HFFc6 (cell line): ENCODE data around the gene IMMP2L. TPM values are rescaled to one million over a fixed set of nuclear protein-coding genes. Genes with fewer than 3 reads are reported as not detected.

Source experiments
- DNase-seq: peaks from one replicate; pipeline ENCODE4 v3.0.0-alpha.2; 2018
- H3K27ac Mint-ChIP-seq: 2 replicates; pipeline ENCODE4 v1.8.0; 2020; ENCODE audit warnings: mild to moderate bottlenecking, mixed read lengths
- H3K27me3 Mint-ChIP-seq: 2 replicates; pipeline ENCODE4 v1.8.0; 2021; ENCODE audit warnings: mild to moderate bottlenecking, moderate library complexity, mixed read lengths; ENCODE audit not compliant: insufficient read depth
- H3K36me3 Mint-ChIP-seq: 2 replicates; pipeline ENCODE4 v1.8.0; 2021; ENCODE audit warnings: low read depth, mixed read lengths
- H3K4me1 Mint-ChIP-seq: 2 replicates; pipeline ENCODE4 v1.8.0; 2020; ENCODE audit warnings: low read depth, mixed read lengths
- H3K4me3 Mint-ChIP-seq: 2 replicates; pipeline ENCODE4 v1.8.0; 2020; ENCODE audit warnings: mild to moderate bottlenecking, moderate library complexity, mixed read lengths
- H3K9me3 Mint-ChIP-seq: 2 replicates; pipeline ENCODE4 v1.8.0; 2020; ENCODE audit warnings: mild to moderate bottlenecking, mixed read lengths
- total RNA-seq, 6 experiments: library from RNA; stranded (reverse); fragmentation: NEBNext Ultra II Directional; extraction: Animal tissue kit (Norgen Biotek cat#: 25700); gene quantifications; 2 replicates in 1 of 6; 3 replicates in 5 of 6; pipeline ENCODE4 v1.2.3, GENCODE V29; 2021
- TF ChIP-seq, protein P1 (sequence below): fragments of 200-600 bp; sonication (generic); IDR thresholded peaks from 2 replicates; pipeline ENCODE4 v1.5.0; 2021; ENCODE audit warnings: antibody characterized with exemption, mild to moderate bottlenecking

Gene IMMP2L
- total RNA-seq, 6 experiments from 2014 or later: 7.2 to 13.6 (median 10.1) TPM

DNA sequence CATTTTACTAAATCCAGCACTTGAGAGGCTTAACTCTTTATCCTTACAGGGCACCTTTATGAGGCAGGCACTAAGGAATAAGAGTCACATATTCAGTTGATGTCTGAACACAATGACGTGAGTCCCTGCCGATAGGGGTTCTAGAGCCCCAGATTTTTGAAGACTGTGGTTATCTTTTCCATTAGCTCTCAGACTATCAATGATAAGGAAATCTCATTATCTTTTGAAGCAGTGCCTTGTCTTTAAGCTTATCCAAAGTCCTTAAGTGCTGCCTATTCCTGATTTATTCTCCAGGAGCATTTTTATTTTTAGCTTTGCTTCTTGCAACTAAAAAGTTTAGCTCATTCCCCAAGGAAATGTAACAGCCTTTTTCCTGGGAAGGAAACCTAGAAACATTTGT lies 915.5 kb downstream of the IMMP2L start:
- Mint-ChIP-seq H3K36me3 (no peaks in the 10 kb centered on the region), H3K27ac (no peak overlapping the region), H3K9me3 (no peaks in the 10 kb centered on the region), H3K27me3 (no peaks in the 10 kb centered on the region), H3K4me1 (peaks cover 9% of the 10 kb centered on the region; the same call in 1 of the 2 replicates), H3K4me3 (no peak overlapping the region)
- no peak for DNase-seq
- TF ChIP-seq, protein P1, sequence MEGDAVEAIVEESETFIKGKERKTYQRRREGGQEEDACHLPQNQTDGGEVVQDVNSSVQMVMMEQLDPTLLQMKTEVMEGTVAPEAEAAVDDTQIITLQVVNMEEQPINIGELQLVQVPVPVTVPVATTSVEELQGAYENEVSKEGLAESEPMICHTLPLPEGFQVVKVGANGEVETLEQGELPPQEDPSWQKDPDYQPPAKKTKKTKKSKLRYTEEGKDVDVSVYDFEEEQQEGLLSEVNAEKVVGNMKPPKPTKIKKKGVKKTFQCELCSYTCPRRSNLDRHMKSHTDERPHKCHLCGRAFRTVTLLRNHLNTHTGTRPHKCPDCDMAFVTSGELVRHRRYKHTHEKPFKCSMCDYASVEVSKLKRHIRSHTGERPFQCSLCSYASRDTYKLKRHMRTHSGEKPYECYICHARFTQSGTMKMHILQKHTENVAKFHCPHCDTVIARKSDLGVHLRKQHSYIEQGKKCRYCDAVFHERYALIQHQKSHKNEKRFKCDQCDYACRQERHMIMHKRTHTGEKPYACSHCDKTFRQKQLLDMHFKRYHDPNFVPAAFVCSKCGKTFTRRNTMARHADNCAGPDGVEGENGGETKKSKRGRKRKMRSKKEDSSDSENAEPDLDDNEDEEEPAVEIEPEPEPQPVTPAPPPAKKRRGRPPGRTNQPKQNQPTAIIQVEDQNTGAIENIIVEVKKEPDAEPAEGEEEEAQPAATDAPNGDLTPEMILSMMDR: no peak

DNA sequence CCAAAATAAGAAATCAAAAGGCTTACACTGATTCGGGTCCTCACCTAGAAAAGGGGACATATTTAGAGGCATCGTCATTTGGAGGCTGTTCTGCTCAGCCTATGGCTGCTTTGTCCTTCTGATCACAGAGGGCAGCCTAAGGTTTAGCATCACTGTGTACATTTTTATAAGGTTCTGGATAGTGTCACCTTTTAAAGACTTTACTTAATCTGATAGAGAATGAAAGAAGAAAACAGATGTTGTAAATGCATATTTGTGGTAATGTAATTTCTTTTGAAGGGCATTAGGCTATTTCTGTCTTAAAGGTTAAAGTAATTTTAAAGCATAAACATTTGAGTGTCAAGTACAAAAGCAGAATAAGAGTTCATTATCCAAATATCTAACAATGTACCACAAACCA lies 916.7 kb downstream of the IMMP2L start:
- Mint-ChIP-seq H3K9me3 (no peaks in the 10 kb centered on the region), H3K27ac (no peak overlapping the region), H3K4me1 (peaks cover 9% of the 10 kb centered on the region; the same call in 1 of the 2 replicates), H3K4me3 (no peak overlapping the region), H3K27me3 (peaks cover 1% of the 10 kb centered on the region; the same call in 1 of the 2 replicates), H3K36me3 (no peaks in the 10 kb centered on the region)
- TF ChIP-seq, protein P1: no peak
- DNase-seq: no peak

DNA sequence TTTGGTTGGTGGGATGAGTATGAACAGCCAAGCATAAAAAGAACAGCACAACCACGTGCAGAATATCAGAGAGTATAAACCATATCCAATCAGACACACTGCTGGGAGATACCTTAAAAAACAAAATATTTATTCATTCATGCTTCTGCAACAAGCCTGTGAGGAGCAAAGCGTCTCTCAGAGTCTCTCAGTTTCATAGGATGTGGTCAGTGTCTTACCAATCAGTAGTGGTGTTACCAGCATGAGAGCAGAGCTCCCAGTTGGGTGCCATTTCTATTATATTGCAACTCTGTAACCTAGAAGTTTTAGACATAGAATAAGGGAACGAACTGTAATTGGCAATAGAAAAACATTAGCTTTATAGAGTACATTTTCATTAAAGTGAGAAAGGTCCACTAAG lies 917.2 kb downstream of the IMMP2L start:
- Mint-ChIP-seq H3K27me3 (peaks cover 1% of the 10 kb centered on the region; the same call in 1 of the 2 replicates), H3K27ac (no peak overlapping the region), H3K4me3 (no peak overlapping the region), H3K9me3 (no peaks in the 10 kb centered on the region), H3K36me3 (no peaks in the 10 kb centered on the region), H3K4me1 (peaks cover 9% of the 10 kb centered on the region; the same call in 1 of the 2 replicates)
- TF ChIP-seq, protein P1: no peak
- DNase-seq: no peak

DNA sequence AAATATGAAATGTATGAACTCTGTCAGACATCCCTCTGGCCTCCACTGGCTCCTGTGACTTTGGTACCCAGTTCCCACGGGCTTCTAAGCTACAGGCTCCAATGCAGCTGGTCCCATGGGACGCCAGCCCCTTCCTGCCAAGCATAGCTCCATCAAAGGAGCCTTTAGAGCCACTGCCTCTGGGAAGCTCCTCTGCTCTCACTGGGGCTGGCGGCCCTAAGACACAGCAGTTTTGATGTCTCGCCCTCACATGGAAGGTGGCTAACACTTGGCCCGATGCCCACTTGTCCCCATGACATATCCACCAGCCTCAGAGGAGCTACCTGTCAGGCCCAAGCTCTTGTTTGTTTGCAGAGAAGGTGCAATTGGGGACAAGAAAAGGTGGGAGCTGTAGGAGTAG lies 925.0 kb downstream of the IMMP2L start:
- Mint-ChIP-seq H3K4me1 (peaks cover 13% of the 10 kb centered on the region; the same call in 1 of the 2 replicates), H3K27me3 (peaks cover 5% of the 10 kb centered on the region)
- no peak for DNase-seq

GRCh38 chr7:110633313-110633712 lies 929.0 kb downstream of the IMMP2L start:
- Mint-ChIP-seq H3K4me1 (peaks cover 13% of the 10 kb centered on the region; the same call in 1 of the 2 replicates), H3K9me3 (peaks cover 6% of the 10 kb centered on the region; the same call in 1 of the 2 replicates), H3K27me3 (no peaks in the 10 kb centered on the region; the same call in 1 of the 2 replicates), H3K36me3 (0 out of 2 replicates have a peak, but pooled peaks cover 8% of the 10 kb centered on the region), H3K27ac (no peak overlapping the region), H3K4me3 (no peak overlapping the region)
- no peak for DNase-seq
- TF ChIP-seq, protein P1: no peak

More for the DNA sequence above, 925.0 kb downstream of the IMMP2L start:
- TF ChIP-seq, protein P1: no peak
- Mint-ChIP-seq H3K36me3 (0 out of 2 replicates have a peak, but pooled peaks cover 8% of the 10 kb centered on the region), H3K9me3 (peaks cover 6% of the 10 kb centered on the region; the same call in 1 of the 2 replicates), H3K4me3 (no peak overlapping the region), H3K27ac (no peak overlapping the region)
